CD4-positive, alpha-beta memory T cell (primary cell): ENCODE results near the gene HTR5A. TPM values are rescaled to one million over a fixed set of nuclear protein-coding genes. Genes with fewer than 3 reads are reported as not detected.

Experiments
- CTCF ChIA-PET: fragments of 350-600 bp; sonication (Branson Sonifier 250); formaldehyde crosslinking; loops from one replicate; lab custom pipeline; 2021; ENCODE audit warnings: inconsistent platforms; ENCODE audit not compliant: partially characterized antibody; lab: Charles Lee
- POLR2A ChIA-PET: fragments of 350-600 bp; sonication (Branson Sonifier 250); formaldehyde crosslinking; loops from one replicate; lab custom pipeline; 2021; ENCODE audit not compliant: partially characterized antibody; lab: Charles Lee
- DNase-seq, 5 donors: peaks; one replicate each; pipeline versions ENCODE4 v3.0.0 to v3.0.0-alpha.2; 2020 to 2022; ENCODE audit warnings: mixed read lengths in 1 of 5
- H3K27ac ChIP-seq: one replicate; pipeline ENCODE4 v1.7.0; 2013; ENCODE audit warnings: low read depth, low read length
- H3K27me3 ChIP-seq: 2 replicates; pipeline ENCODE4 v1.7.0; 2013; ENCODE audit warnings: mild to moderate bottlenecking, low read length, moderate library complexity; ENCODE audit not compliant: insufficient read depth
- H3K36me3 ChIP-seq: 2 replicates; pipeline ENCODE4 v1.7.0; 2013; ENCODE audit warnings: mild to moderate bottlenecking, low read length, moderate library complexity; ENCODE audit not compliant: insufficient read depth
- H3K4me1 ChIP-seq: 2 replicates; pipeline ENCODE4 v1.7.0; 2013; ENCODE audit warnings: mild to moderate bottlenecking, low read length, moderate library complexity; ENCODE audit not compliant: insufficient read depth
- H3K4me3 ChIP-seq, 2 donors: one replicate each; pipeline ENCODE4 v1.7.0; 2013; ENCODE audit warnings: low read length in 2 of 2, mild to moderate bottlenecking in 1 of 2
- H3K9me3 ChIP-seq, 2 donors: one replicate each; pipeline ENCODE4 v1.7.0; 2013; ENCODE audit warnings: low read length in 2 of 2, control low read depth in 1 of 2; ENCODE audit not compliant: control insufficient read depth in 1 of 2
- H3K27ac Mint-ChIP-seq, 7 donors: one replicate each; pipeline ENCODE4 v1.8.0; 2020 to 2021; ENCODE audit warnings: mixed read lengths in 7 of 7, mild to moderate bottlenecking in 6 of 7, inconsistent platforms in 3 of 7, moderate library complexity in 3 of 7
- H3K27me3 Mint-ChIP-seq, 2 donors: one replicate each; pipeline ENCODE4 v1.8.0; 2020 to 2021; ENCODE audit warnings: mixed read lengths in 2 of 2
- H3K36me3 Mint-ChIP-seq, 2 donors: one replicate each; pipeline ENCODE4 v1.8.0; 2020 to 2021; ENCODE audit warnings: mixed read lengths in 2 of 2, inconsistent platforms in 1 of 2, mild to moderate bottlenecking in 1 of 2
- H3K4me1 Mint-ChIP-seq, 4 donors: one replicate each; pipeline ENCODE4 v1.8.0; 2020 to 2021; ENCODE audit warnings: mixed read lengths in 4 of 4, mild to moderate bottlenecking in 1 of 4
- H3K4me3 Mint-ChIP-seq, 8 donors: one replicate each; pipeline ENCODE4 v1.8.0; 2020 to 2021; ENCODE audit warnings: mixed read lengths in 8 of 8, mild to moderate bottlenecking in 7 of 8, moderate library complexity in 6 of 8, inconsistent platforms in 3 of 8
- H3K9me3 Mint-ChIP-seq, 8 donors: one replicate each; pipeline ENCODE4 v1.8.0; 2020 to 2021; ENCODE audit warnings: mixed read lengths in 8 of 8, mild to moderate bottlenecking in 5 of 8, inconsistent platforms in 3 of 8, moderate library complexity in 1 of 8
- intact Hi-C: fragments of 100-400 bp; cut with micrococcal nuclease; formaldehyde crosslinking; loops from one replicate; pipeline ENCODE4 v1.15.1; 2023
- polyA plus RNA-seq, 2 donors: library from polyadenylated mRNA; unstranded; fragments of 300-500 nt; fragmentation: Illumina TruSeq; gene quantifications; one replicate each; pipeline ENCODE4 v1.2.3, GENCODE V29; 2021
- total RNA-seq, 2 experiments: library from RNA; stranded (reverse); gene quantifications; one replicate each; pipeline ENCODE4 v1.2.3, GENCODE V29; 2021

HTR5A gene
- total and polyA plus RNA-seq, 4 experiments from 2014 or later, result not detected

DNA sequence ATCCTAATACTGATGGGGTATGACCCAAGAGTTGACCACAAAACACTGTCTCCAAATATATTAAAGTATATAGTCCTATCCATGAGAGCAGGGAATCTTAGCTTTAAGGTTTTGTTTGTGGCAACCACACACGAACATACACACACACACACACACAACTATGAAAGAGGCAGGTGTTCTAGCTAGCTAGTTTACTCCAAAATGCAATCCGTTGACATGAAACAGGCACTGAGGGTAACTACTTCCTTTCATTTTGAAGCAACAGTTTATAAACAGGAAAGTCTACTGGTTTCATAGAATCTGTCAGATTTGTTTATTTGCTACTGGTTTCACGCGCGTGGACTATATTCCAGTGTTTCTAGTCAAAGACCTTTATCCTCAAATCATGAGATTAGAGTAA lies 14.8 kb downstream of the HTR5A start:
- Mint-ChIP-seq H3K27me3 (peaks cover 24 to 26% of the 10 kb centered on the region in 2 donors), H3K4me3 (no peak overlapping the region), H3K36me3 (no peaks in the 10 kb centered on the region), H3K9me3 (peaks cover 0 to 2% (median 0%) of the 10 kb centered on the region in 8 donors), H3K4me1 (no peaks in the 10 kb centered on the region), H3K27ac (no peak overlapping the region)
- ChIA-PET CTCF (no interaction called here), POLR2A (no interaction called here)
- Histone ChIP-seq H3K27ac (no peak overlapping the region), H3K4me1 (no peaks in the 10 kb centered on the region), H3K36me3 (no peaks in the 10 kb centered on the region), H3K9me3 (no peaks in the 10 kb centered on the region), H3K4me3 (no peak overlapping the region), H3K27me3 (no peaks in the 10 kb centered on the region)
- intact Hi-C loops, result no loop called here
- DNase-seq, result no peak

DNA sequence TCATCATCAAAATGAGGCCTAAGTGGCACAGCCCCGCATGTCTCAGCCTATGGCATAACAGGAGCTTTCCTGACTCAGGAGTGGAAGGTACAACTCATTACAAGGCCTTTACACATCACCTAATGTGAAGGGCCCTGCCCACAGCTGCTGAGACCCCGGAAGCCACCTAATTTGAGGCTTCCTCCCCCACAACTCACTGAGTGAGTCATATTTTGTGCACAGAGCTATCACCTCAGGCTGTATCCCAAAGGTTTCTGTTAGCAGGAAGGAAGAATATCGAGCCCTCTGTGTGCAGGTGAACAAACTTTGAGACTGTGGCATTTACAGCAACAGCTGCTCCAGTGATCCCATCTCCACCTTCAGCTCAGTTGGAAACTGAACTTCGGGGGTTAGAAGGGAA lies 20.6 kb downstream of the HTR5A start:
- CTCF ChIA-PET, result no interaction called here
- intact Hi-C loops, result no loop called here
- Mint-ChIP-seq H3K9me3 (peaks cover 0 to 4% (median 0%) of the 10 kb centered on the region in 8 donors), H3K27me3 (peaks cover 16 to 24% of the 10 kb centered on the region in 2 donors), H3K36me3 (no peaks in the 10 kb centered on the region), H3K4me1 (peaks cover 0 to 1% (median 0%) of the 10 kb centered on the region in 4 donors), H3K4me3 (no peak overlapping the region), H3K27ac (no peak overlapping the region)
- Histone ChIP-seq H3K4me1 (no peaks in the 10 kb centered on the region), H3K27ac (no peak overlapping the region), H3K36me3 (no peaks in the 10 kb centered on the region), H3K27me3 (no peaks in the 10 kb centered on the region), H3K4me3 (no peak overlapping the region), H3K9me3 (no peaks in the 10 kb centered on the region)
- POLR2A ChIA-PET, result no interaction called here
- no peak for DNase-seq

DNA sequence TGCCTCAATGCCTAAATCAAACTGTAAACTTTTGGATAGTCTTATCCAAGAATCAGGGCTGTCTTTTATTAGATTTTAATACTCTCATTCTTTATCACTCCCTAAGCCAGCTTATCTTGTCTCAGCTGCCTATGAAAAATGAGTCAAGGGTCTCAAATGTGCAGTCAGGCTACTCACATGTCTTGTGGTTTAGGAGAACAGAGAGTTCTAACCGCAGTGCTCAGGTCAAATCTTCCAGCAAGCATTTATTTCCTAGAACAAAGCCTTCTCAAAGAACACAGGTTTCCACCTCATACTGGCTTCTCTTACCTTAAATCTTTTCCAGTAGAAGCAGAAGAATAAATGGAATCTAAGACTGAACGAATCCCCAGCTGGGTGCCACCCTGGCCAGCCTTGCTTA lies 23.5 kb downstream of the HTR5A start:
- Mint-ChIP-seq H3K36me3 (no peaks in the 10 kb centered on the region), H3K4me1 (peaks cover 0 to 1% (median 0%) of the 10 kb centered on the region in 4 donors), H3K27ac (no peak overlapping the region), H3K27me3 (peaks cover 13 to 18% of the 10 kb centered on the region in 2 donors), H3K9me3 (peaks cover 0 to 8% (median under 1%) of the 10 kb centered on the region in 8 donors), H3K4me3 (no peak overlapping the region)
- Histone ChIP-seq H3K4me1 (no peaks in the 10 kb centered on the region), H3K9me3 (no peaks in the 10 kb centered on the region), H3K4me3 (no peak overlapping the region), H3K36me3 (no peaks in the 10 kb centered on the region), H3K27ac (no peak overlapping the region), H3K27me3 (no peaks in the 10 kb centered on the region)
- ChIA-PET CTCF (no interaction called here), POLR2A (no interaction called here)
- no peak for DNase-seq
- intact Hi-C loops, result no loop called here

DNA sequence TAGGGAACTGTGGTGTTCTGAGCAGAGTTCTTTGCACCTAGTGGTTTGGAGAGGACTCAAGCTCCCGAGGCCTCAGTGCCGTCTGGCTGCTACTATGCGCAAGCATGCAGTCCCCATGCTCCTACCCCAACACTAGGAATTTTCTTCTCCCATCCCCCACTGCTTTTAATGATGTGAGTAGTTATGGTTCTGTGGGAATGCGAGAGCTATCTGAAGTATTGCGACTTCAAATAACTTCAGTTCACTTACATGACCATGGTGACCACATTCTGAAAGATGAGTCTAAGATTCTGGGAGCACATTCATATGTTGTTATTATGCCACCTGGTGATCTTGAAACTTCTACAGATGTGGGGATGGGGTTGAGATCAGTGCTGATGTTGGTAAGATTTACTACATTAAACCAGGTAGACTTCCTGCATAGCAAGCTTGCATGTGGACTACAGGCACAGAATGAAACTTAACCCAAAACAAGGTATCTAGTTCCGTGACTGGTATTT lies 24.6 kb downstream of the HTR5A start:
- Histone ChIP-seq H3K4me1 (no peaks in the 10 kb centered on the region), H3K27me3 (no peaks in the 10 kb centered on the region), H3K9me3 (no peaks in the 10 kb centered on the region), H3K27ac (no peak overlapping the region), H3K4me3 (no peak overlapping the region), H3K36me3 (no peaks in the 10 kb centered on the region)
- Mint-ChIP-seq H3K4me1 (peaks cover 0 to 1% (median 0%) of the 10 kb centered on the region in 4 donors), H3K36me3 (no peaks in the 10 kb centered on the region), H3K27me3 (peaks cover 16% of the 10 kb centered on the region in 2 donors), H3K4me3 (no peak overlapping the region), H3K9me3 (peaks cover 0 to 8% (median under 1%) of the 10 kb centered on the region in 8 donors), H3K27ac (no peak overlapping the region)
- CTCF ChIA-PET, result no interaction called here
- DNase-seq, result no peak
- intact Hi-C loops, result no loop called here
- POLR2A ChIA-PET, result no interaction called here

DNA sequence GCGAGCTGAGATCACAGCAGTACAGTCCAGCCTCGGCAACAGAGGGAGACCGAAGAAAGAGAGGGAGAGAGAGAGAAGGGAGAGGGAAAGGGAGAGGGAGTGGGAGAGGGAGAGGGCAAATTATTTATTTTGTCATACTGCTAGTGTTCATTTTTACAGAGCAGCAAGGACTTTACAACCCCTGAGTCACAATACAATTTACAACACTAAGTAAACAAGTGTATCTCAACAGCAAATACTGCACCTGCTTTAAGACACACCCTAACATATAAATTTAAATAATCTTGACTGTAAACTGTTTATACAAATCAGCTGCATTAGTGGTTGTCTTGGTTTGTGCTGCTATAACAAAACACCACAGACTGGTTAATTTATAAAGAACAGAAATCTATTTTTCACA lies 27.2 kb downstream of the HTR5A start:
- Mint-ChIP-seq H3K27me3 (peaks cover 21% of the 10 kb centered on the region in 2 donors), H3K27ac (no peak overlapping the region), H3K36me3 (no peaks in the 10 kb centered on the region), H3K4me3 (no peak overlapping the region), H3K9me3 (peaks cover 0 to 8% (median under 1%) of the 10 kb centered on the region in 8 donors), H3K4me1 (no peaks in the 10 kb centered on the region)
- no peaks in the 10 kb centered on the region for H3K9me3 ChIP-seq
- CTCF ChIA-PET, result no interaction called here
- H3K27me3 ChIP-seq, result no peaks in the 10 kb centered on the region
- no peaks in the 10 kb centered on the region for H3K4me1 ChIP-seq
- H3K27ac ChIP-seq, result no peak overlapping the region
- no peak for DNase-seq
- H3K4me3 ChIP-seq, result no peak overlapping the region
- intact Hi-C loops, result no loop called here
- POLR2A ChIA-PET, result no interaction called here
- H3K36me3 ChIP-seq, result no peaks in the 10 kb centered on the region

DNA sequence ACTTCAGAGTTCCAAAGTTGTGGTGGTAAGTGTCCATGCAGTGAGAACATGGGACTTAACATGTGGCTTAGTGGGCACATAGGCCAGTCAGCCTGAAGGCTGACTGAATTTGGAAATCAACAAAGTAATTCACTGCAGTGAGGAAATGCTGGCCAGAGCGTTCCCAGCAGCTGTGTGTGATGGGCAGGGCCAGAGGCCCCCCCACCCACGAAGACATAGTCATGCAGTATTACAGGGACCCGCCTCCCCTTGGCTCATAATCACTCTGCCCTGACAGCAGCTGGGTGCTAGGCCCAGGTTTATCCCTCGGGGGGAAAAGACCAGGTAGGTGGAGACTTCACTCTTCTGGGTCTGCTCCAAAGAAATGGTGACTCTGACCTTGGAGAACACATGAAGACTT lies 33.7 kb downstream of the HTR5A start:
- Histone ChIP-seq H3K4me1 (no peaks in the 10 kb centered on the region), H3K27me3 (no peaks in the 10 kb centered on the region), H3K36me3 (no peaks in the 10 kb centered on the region), H3K27ac (no peak overlapping the region), H3K4me3 (no peak overlapping the region), H3K9me3 (no peaks in the 10 kb centered on the region)
- Mint-ChIP-seq H3K4me1 (no peaks in the 10 kb centered on the region), H3K27ac (no peak overlapping the region), H3K4me3 (no peak overlapping the region), H3K36me3 (no peaks in the 10 kb centered on the region), H3K27me3 (peaks cover 18 to 21% of the 10 kb centered on the region in 2 donors), H3K9me3 (peaks cover 0 to 2% (median 0%) of the 10 kb centered on the region in 8 donors)
- CTCF ChIA-PET, result no interaction called here
- POLR2A ChIA-PET, result no interaction called here
- no peak for DNase-seq
- intact Hi-C loops, result no loop called here

DNA sequence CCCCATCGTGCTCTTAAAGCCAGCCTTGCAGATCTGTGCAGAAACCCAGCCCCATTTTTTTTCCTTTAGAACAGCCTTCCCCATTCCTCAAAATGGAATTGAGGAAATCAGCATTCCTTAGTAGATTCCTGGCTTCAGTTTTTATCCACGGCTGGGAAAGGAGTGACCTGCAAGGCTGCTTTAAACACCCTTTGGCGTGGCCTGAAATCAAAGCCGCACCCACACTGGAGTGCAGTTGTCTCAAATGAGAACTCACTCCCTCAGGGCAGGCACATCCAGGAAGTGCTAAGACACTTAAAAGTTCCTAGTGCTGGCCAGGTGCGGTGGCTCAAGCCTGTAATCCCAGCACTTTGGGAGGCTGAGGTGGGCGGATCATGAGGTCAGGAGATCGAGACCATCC lies 34.8 kb downstream of the HTR5A start:
- no peak for DNase-seq
- H3K4me3 Mint-ChIP-seq, result no peak overlapping the region
- H3K9me3 Mint-ChIP-seq, result peaks cover 0 to 2% (median 0%) of the 10 kb centered on the region in 8 donors
- Histone ChIP-seq H3K4me1 (no peaks in the 10 kb centered on the region), H3K27ac (no peak overlapping the region), H3K9me3 (no peaks in the 10 kb centered on the region), H3K4me3 (no peak overlapping the region), H3K36me3 (no peaks in the 10 kb centered on the region), H3K27me3 (no peaks in the 10 kb centered on the region)
- H3K4me1 Mint-ChIP-seq, result no peaks in the 10 kb centered on the region
- CTCF ChIA-PET, result no interaction called here
- peaks cover 13 to 27% of the 10 kb centered on the region in 2 donors for H3K27me3 Mint-ChIP-seq
- intact Hi-C loops, result no loop called here
- no peak overlapping the region for H3K27ac Mint-ChIP-seq
- H3K36me3 Mint-ChIP-seq, result no peaks in the 10 kb centered on the region
- POLR2A ChIA-PET, result no interaction called here

DNA sequence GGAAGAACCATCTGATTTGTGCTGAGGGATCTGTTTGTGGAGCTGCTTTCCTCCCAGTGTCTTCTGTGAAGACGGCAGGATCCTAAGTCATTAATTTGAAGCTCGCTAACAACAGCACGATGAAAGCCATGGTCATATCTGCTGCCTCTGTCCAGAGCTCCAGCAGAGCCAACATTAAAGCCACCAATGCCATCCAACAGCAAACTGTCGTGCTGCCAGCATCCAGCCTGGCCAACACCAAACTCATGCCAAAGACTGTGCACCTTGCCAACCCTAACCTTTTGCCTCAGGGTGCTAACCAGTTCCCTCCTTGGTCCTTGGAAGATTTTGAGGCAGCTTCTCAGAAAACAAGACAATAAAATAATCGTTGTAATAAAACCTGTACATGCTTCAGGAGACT lies 36.2 kb downstream of the HTR5A start:
- ChIA-PET CTCF (no interaction called here), POLR2A (no interaction called here)
- Histone ChIP-seq H3K36me3 (no peaks in the 10 kb centered on the region), H3K4me1 (no peaks in the 10 kb centered on the region), H3K27ac (no peak overlapping the region), H3K4me3 (no peak overlapping the region), H3K9me3 (no peaks in the 10 kb centered on the region), H3K27me3 (no peaks in the 10 kb centered on the region)
- Mint-ChIP-seq H3K4me3 (no peak overlapping the region), H3K27ac (no peak overlapping the region), H3K36me3 (no peaks in the 10 kb centered on the region), H3K27me3 (peaks cover 8 to 21% of the 10 kb centered on the region in 2 donors), H3K9me3 (no peaks in the 10 kb centered on the region), H3K4me1 (no peaks in the 10 kb centered on the region)
- intact Hi-C loops, result no loop called here
- no peak for DNase-seq
